HG03565 (cell line): ENCODE data around the gene FTCD.

ENCODE experiments used
- ATAC-seq: cut with Tn5 transposase; IDR thresholded peaks from one replicate; pipeline ENCODE4 v1.9.1; 2021; ENCODE audit warnings: mild to moderate bottlenecking, moderate library complexity; ENCODE audit not compliant: unreplicated experiment

FTCD gene

DNA sequence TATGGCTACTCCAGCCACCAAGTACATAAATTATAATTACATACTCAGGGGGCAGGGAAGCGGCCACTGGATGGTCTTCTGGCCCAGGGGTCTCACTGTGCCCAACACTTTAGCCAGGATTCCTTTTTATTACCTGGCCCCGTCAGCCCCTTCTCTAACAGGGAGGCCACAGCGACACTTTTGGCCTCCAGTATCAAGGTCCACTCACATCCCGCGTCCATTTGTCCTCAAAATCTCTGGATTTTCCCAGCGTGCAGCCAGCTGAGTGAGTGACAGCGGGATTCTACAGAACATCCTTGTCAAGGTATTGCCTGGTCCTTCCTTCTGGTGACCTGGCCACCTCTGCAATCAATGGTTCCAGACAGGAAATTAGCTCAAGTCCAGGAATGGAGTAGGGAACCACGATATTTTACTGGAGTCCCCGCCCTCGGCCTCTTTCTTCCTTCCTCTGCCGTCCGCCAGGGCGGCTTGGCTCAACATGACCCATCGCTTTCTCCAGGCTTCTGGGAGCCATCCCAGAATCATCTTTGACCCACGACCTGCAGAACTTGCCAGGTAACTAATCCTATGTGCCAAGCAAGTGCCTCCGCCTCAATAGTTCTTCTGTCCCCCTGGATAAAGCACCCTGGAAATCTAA, 60.2 kb downstream of the FTCD start:
- no peak for ATAC-seq

DNA sequence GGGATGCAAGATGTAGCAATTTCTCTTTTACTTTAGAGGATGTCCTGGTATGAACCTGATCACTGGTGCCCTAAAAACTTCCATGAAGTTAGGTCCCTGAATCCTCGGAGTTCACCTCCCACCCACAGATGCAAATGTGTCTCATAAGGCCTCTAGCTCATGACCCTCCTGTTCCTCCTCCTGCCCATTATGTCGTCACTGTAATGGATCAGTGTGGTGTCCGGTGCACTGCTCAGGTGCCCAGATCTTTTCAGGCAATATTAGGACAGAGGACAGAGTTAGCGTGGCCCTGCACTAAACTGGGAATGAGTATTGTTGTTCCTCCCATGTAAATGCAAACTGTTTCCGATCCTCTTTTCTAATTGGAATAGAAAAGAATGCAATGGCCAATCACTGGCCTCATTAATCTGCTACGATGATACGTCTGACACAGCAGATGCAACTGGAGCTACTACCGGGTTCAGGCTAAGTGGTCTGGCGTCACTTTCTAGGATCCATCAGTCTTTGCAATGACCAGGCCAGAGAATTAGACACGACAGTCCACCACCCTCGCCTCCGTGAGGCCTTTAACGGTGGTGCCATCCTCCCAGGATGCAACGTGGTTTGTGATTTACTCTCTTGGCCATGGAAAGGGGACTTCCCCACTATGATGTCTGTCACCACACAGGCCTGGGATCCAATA, 60.8 kb downstream of the FTCD start:
- no peak for ATAC-seq

DNA sequence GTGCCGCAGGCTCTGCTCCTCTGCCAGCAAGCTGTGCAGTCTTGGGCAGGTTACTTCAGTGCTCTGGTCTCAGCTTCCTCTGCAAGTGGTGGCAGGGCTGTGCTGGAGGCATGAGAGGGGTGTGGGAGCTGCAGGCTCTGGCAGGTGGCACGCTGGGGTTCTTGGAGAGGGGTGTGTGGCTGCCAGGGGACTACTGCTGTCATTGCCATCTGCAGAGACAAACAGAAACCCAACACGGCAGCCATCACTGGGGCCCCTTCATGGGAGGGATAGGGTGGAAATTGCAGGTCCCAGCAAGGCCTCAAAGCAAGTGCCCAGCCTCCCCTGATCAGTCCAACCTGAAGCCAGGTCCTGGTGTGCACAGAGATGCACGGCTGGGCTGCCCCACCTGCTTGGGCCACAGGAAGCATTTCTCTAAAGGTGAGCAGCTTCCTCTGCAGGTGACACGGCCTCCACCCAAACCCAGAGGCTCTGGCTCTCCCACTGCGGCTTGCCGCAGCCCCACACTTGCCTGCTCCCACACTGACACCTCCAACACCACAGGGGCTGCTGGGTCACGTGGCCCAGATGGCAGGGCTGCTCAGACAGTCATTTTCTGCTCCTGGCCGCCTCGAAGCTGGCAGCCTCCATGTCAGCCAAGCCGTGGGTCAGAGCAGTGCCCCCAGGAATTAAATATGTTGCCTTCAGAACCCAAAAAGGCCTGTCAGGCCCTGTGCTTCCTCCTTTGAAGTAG, 61.5 kb downstream of the FTCD start:
- no peak for ATAC-seq

DNA sequence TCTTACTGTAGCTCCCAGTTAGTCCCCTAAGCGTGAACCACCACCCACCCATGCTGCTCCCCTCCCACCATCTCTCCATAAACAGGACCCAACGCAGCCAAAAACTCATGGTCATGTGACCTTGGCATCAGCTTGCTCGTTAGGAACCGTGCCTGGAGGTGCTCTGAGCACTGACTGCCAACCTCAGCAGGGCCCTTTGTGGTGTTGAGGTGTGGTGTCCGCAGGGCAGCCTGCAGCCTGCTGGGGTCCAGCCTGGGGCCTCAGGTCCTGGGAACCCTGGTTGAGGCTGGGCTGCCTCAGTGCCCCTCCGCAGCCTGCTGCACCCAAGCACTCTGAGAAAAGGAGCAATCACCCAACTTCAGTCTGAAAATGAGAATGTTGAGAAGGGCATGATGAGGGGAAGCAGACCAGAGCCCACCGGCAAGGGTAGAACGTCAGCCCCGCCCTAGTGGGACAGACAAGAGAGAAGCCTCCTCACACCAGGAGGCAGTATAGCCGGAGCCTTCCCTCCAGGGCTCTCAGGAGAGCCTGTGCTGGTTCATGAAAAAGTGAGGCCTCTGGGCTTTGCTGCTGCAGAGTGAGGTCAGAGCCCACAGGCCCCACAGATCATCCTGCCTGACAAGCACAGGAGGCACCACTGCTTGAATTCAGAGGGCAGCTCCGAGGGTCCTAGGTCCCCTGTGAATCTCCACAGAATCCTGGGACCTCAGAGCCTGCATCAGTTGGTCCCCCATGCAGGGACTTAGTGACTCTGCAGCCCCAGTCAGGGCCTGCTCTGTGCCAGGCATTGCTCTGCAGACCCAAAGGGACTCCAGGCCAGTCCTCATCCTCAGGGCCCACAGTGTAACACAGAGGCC, 62.3 kb downstream of the FTCD start:
- ATAC-seq, result no peak

DNA sequence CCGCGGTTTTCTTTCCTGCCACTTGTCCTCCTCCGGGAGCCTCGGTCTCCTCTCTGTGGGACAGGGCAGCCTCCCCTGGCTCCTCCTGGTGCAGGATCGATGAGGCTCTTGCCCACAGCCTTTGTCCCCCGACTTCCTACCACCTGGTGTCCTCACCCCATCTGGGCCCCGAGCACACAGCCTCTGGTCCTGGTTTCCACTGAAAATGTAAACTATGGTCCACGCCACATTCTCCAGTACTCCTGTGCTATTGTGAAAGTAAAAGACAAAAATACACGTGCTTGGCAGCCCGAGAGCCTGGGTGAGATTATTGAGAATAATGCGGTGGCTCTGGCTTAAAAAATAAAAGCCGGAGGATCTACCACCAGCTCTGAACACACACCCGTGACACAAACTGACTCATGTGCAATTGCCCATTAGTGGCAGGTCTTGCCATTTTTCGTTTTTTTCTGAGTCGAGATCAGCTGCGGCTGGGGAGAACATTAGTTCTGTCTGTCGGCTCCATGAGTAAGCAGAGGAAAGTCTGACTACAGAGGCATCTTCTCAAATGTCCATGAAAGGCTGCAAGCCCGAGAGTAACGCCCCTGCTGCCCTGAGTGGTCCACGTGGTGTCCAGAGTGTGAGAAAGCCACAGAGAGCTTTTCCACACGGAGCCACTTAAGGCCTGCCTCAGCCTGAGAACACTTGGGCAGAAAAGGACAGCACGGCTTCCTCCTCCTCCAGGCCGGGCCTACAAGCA, 63.2 kb downstream of the FTCD start:
- ATAC-seq, result no peak

DNA sequence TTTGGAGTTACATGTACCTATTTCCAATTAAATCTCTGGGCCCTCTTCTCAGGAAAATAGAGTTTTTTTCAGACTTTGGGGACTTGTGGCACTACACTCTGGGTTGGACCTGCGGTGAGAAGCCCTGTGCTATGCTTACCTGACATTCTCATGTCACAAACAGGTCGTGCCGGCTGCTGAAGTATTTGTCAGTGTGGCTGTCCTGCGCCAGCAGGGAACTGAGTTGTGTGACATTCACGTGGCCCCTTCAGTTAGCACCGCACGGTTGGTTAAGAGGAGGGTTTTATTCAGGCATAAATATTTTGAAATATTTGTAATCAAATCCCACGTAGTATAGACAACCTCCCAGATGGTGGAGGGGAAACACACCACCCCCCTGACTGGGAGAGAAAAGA, 63.8 kb downstream of the FTCD start:
- ATAC-seq, result no peak

DNA sequence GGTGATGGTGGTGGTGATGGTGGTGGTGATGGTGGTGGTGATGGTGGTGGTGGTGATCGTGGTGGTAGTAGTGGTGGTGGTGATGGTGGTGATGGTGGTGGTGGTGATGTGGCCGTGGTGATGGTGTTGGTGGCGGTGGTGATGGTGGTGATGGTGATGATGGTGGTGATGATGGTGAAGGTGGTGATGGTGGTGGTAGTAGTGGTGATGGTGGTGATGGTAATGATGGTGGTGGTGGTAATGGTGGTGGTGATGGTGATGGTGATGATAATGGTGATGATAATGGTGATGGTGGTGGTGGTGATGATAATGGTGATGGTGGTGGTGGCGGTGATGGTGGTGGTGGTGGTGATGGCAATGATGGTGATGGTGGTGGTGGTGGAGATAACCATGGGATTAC, 64.3 kb downstream of the FTCD start:
- ATAC-seq, result no peak

DNA sequence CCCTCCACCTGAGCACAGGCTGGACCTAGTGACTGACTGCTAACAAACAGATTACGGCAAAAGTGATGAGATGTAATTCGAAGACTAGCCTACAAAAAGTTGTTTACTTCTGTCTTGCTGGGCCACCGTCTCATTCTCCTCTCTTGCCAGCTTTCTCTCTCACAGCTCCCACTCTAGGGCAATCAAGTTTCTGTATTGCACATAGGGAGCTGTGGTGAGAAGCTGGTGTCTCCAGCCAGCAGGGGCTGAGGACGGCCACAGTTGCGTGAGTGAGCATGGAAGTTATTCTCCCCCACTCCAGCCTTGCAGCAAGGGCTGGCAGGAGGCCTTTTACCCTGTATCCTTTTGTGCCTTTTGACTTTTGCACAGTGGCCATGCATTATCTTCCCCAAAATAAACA, 66.1 kb downstream of the FTCD start:
- no peak for ATAC-seq

DNA sequence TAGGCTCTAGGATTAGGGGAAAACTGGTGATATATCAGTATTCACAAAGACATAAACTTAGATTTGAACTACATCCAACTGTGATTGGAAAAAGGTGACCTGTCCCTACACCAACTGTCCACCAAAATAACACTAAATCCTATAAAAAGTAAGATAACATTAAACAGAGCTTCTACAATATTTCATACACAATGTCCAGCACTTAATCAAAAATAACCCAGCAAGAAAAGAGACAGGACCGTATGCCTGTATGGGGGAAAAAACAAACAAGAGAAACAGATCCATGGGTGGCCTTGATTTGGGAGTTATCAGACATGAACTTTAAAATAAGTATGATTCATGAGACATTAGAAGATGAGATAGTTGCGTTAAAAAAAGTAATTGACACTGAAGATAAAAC, 67.2 kb downstream of the FTCD start:
- no peak for ATAC-seq

DNA sequence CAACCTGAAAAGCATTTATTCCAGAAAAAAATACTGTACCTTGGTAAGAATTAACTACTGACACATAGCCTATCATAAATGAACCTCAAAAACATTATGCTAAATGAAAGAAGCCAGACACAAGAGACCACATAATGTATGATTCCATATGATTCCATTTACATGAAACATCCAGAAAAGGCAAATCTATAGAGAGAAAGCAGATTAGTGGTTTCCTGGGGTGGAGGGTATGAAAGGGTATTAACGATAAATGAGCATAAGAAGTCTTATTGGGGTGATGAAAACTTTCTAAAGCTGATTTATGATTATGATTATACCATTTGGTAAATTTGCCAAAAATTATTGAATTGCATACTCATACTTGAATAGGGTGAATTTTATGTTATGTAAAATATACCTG, 67.7 kb downstream of the FTCD start:
- ATAC-seq, result no peak
